HG03280 (cell line): ENCODE results near the gene GALNT2.

ENCODE experiments used
- ATAC-seq: cut with Tn5 transposase; IDR thresholded peaks from one replicate; pipeline ENCODE4 v1.9.1; 2021; ENCODE audit warnings: mild to moderate bottlenecking, moderate library complexity; ENCODE audit not compliant: unreplicated experiment

GALNT2 gene

GRCh38 chr1:230126529-230127104 lies 59.6 kb downstream of the GALNT2 start:
- ATAC-seq, result no peak

- no peak for ATAC-seq
Observed at GRCh38 chr1:230127105-230128054, 60.3 kb downstream of the GALNT2 start.

- ATAC-seq, result no peak
Observed at GRCh38 chr1:230128569-230129285, 61.7 kb downstream of the GALNT2 start.

- ATAC-seq, result no peak
Observed at GRCh38 chr1:230129341-230129740, 62.3 kb downstream of the GALNT2 start.

- ATAC-seq, result no peak
Observed at GRCh38 chr1:230130172-230130944, 63.3 kb downstream of the GALNT2 start.

- ATAC-seq, result no peak
Observed at GRCh38 chr1:230131457-230131856, 64.4 kb downstream of the GALNT2 start.

GRCh38 chr1:230132758-230133157 lies 65.7 kb downstream of the GALNT2 start:
- no peak for ATAC-seq

- no peak for ATAC-seq
Observed at GRCh38 chr1:230135726-230136125, 68.7 kb downstream of the GALNT2 start.

- no peak for ATAC-seq
Observed at GRCh38 chr1:230136453-230137336, 69.7 kb downstream of the GALNT2 start.

- ATAC-seq, result no peak
Observed at GRCh38 chr1:230137337-230137815, 70.3 kb downstream of the GALNT2 start.

GRCh38 chr1:230138561-230139239 lies 71.7 kb downstream of the GALNT2 start:
- no peak for ATAC-seq

GRCh38 chr1:230139315-230139714 lies 72.3 kb downstream of the GALNT2 start:
- ATAC-seq, result no peak

GRCh38 chr1:230139741-230140140 lies 72.7 kb downstream of the GALNT2 start:
- ATAC-seq, result no peak

- no peak for ATAC-seq
Observed at GRCh38 chr1:230140221-230141020, 73.4 kb downstream of the GALNT2 start.

GRCh38 chr1:230141021-230141648 lies 74.1 kb downstream of the GALNT2 start:
- ATAC-seq, result no peak

- ATAC-seq, result no peak
Observed at GRCh38 chr1:230141797-230142607, 75.0 kb downstream of the GALNT2 start.

- no peak for ATAC-seq
Observed at GRCh38 chr1:230142608-230143210, 75.7 kb downstream of the GALNT2 start.
